Stimulated activated CD4-positive, alpha-beta T cell treated with anti-CD3 and anti-CD28 coated beads, Interleukin-2, amount 100 ng/mL, for 48 hours (primary cell): ENCODE measurements around the gene ZNF582.
"Not testable (repeated sequence)": the region's sequence is repeated elsewhere in the genome, so short reads cannot be mapped to it uniquely, and the experiment has no call there.

ENCODE experiments used
- DNase-seq, 2 donors: peaks; one replicate each; pipeline ENCODE4 v3.0.0-alpha.2; 2020

Gene ZNF582

DNA sequence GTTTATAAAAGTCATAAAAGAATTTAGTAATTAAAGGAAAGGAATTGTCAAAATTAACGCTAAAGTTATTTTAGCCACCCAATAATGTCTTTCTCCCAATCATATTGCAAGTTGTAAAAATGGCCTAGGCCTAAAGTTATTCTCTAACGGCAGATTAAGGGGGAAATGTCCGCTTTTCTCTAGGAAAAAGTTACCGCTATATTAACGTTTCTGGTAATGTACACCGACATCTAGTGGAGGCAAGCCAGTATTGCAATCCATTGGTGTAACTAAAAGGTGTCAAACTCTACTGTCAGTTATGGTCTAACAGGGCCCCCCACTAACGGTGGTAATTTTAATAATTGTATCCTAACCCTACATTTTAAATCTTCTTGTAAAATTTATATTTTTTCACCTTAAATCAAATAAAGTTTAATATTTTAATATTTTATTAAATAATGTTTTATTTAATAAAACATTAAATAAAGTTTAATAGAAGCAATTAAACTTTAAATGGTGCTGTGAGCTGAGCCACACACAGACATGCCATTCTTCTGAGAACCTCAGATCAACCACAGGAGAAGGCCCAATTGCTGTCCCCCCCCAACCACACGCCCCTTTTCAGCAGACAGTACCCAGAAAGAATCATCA, 42.8 kb downstream of the ZNF582 start:
- DNase-seq = peak; percentile 34 to 52

DNA sequence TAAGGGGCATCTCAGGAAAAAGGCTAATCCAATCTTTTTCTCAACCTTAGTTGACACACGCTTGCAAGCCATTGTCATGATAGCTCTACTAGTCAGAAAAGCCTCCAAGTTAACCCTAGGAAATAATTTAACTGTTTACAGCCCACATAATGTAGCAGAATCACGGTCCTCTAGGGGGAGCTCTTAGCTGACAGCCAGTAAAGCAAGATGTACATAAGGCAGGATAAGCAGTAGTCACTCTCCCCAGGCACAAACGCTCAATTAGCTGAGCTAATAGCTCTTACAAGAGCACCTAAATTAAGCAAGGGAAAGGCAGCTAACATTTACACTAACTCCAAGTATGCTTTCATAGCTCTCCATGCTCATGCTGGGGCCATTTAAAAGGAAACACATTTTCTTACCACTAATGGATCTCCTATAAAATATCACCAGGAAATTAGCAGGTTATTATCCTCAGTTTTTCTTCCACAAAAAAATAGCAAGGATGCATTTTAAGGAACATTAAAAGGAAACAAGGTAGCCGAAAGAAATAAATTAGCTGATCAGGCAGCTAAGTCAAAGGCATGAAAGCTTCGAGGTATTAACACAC, 45.0 kb downstream of the ZNF582 start:
- DNase-seq = peak; percentile 13 to 18

DNA sequence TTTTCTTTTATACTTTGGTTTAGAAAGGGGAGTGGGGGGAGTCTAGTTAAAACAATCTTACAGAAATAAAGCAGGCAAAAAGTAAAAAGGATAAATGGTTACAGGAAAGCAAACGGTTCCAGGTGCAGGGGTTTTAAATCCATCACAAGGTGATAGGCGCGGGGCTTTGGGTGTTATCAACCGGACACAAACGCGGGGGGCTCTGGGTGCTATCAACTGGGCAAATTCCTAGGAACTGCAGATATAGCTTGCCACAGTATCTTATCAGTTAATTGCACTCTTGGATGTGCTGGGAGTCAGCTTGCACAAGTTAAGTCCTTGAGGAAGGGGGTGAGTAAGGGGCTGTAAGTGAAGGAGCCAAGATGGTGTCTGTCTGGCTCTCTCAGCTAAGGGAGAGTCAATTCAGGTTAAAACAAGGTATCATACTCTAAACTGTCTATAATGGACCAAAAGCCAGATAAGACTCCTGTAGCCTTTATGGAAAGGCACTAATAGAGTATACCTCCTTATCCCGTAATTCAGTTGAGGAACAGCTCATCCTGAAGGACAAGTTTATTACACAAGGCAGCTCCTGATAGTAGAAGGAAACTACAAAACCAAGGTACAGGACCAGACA, 46.1 kb downstream of the ZNF582 start:
- no peak for DNase-seq

DNA sequence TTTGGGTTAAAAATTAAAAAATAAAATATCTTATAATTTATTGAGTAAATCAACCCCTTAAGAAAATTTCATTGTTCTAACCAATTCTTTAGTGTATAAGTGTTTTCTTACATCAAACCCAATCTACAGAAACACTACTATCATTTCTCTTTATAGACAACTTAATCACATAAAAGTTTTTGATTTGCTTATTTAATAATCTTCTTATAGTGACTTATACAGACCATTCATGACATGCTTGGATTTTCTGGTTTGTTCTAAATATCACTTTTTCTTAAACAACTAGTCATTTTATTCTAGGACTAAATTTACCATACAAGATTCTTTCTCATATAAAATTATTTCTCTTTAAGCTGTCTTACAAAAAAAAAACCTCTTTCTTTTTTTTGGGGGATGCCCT, 51.4 kb downstream of the ZNF582 start:
- no peak for DNase-seq

DNA sequence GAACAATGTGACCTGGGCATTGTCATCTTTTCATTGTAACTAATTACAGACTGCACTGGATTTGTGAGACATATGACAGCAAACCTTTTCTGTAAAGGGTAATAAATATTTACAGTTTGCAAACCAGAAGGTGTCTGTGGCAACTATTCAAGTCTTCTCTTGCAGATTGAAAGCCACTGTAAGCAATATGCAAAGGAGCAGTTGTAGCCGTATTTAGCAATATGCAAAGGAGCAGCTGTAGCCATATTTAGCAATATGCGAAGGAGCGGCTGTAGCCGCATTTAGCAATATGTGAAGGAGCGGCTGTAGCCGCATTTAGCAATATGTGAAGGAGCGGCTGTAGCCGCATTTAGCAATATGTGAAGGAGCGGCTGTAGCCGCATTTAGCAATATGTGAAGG, 54.3 kb downstream of the ZNF582 start:
- not testable (repeated sequence) for DNase-seq

DNA sequence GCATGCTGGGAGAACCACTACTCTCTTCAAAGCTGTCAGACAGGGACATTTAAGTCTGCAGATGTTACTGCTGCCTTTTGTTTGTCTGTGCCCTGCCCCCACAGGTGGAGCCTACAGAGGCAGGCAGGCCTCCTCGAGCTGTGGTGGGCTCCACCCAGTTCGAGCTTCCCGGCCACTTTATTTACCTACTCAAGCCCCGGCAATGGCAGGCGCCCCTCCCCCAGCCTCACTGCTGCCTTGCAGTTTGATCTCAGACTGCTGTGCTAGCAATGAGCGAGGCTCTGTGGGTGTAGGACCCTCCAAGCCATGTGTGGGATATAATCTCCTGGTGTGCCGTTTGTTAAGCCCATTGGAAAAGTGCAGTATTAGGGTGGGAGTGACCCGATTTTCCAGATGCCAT, 56.3 kb downstream of the ZNF582 start:
- not testable (repeated sequence) for DNase-seq

DNA sequence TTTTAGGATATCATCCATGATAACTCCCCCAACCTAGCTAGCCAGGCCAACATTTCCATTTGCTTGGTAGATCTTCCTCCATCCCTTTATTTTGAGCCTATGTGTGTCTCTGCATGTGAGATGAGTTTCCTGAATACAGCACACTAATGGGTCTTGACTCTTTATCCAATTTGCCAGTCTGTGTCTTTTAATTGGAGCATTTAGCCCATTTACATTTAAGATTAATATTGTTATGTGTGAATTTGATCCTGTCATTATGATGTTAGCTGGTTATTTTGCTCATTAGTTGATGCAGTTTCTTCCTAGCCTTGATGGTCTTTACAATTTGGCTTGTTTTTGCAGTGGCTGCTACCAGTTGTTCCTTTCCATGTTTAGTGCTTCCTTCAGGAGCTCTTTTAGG, 58.0 kb downstream of the ZNF582 start:
- DNase-seq = not testable (repeated sequence)

DNA sequence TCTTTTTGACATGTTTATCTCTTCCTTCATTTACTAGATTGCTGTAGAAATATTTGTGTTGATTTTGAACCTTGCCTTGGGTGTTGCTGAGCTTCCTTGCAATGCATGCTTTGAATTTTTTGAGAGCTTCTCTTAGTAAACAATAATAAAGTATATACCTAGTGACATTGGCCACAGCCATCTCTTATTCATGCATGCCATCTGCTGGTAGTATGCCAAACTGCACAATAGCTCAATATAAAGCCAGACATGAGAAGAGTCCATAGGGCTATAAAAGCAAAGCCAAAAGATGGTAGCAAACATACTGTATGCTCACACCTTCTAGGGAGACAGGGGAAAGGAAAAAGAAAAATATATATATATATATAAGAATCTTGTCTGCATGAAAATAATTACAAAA, 59.8 kb downstream of the ZNF582 start:
- DNase-seq = peak; percentile 11 to 42
